Measurements from ENCODE around the gene MYO3B. TPM values are rescaled to one million over a fixed set of nuclear protein-coding genes. Genes with fewer than 3 reads are reported as not detected.

MYO3B gene
- total RNA-seq, 1 donor from 2014 or later = 9.1 TPM

- no peak for DNase-seq (ENCODE audit: low spot score in 2 of 2, unreplicated experiment in 2 of 2)
- H3K27me3 Mint-ChIP-seq (ENCODE audit: low read depth) = peaks cover 33% of the 10 kb centered on the region
- H3K9me3 Mint-ChIP-seq = peaks cover 17% of the 10 kb centered on the region
- no peaks in the 10 kb centered on the region for H3K4me1 Mint-ChIP-seq
- no peak for TF ChIP-seq CTCF (IDR thresholded peaks at IDR 0.05; ENCODE audit: unreplicated experiment)
- H3K36me3 Mint-ChIP-seq = peaks cover 5% of the 10 kb centered on the region
- H3K4me3 Mint-ChIP-seq = no peak overlapping the region
- H3K27ac Mint-ChIP-seq = no peak overlapping the region
These were observed 154.9 kb downstream of the MYO3B start for GRCh38 chr2:170332676-170333402.

GRCh38 chr2:170335351-170335750 is 157.4 kb downstream of the MYO3B start:
- no peak for DNase-seq (ENCODE audit: low spot score in 2 of 2, unreplicated experiment in 2 of 2)
- H3K4me1 Mint-ChIP-seq = peaks cover 11% of the 10 kb centered on the region
- peaks cover 5% of the 10 kb centered on the region for H3K36me3 Mint-ChIP-seq
- H3K27ac Mint-ChIP-seq = no peak overlapping the region
- no peak for TF ChIP-seq CTCF (IDR thresholded peaks at IDR 0.05; ENCODE audit: unreplicated experiment)
- H3K4me3 Mint-ChIP-seq = no peak overlapping the region
- H3K9me3 Mint-ChIP-seq = peaks cover 17% of the 10 kb centered on the region
- H3K27me3 Mint-ChIP-seq (ENCODE audit: low read depth) = peaks cover 29% of the 10 kb centered on the region

DNA sequence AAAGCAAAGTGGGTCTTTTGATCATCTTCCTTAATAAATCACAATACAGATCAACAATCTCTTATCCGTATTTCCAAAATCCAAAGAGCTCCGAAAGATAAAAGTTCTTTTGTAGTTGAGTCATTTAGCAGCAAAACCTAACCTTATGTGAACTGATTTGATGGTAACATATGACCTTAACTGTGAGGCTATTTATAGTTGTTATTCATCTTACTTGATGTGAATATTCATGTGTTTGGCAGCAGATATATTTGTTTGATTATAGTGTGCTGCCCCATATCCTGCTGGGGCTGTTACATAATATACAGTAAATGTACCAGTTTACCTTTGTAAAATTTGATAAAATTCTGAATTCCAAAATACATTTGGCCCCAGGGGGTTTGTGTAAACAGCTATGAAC is 158.5 kb downstream of the MYO3B start:
- no peak overlapping the region for H3K4me3 Mint-ChIP-seq

DNA sequence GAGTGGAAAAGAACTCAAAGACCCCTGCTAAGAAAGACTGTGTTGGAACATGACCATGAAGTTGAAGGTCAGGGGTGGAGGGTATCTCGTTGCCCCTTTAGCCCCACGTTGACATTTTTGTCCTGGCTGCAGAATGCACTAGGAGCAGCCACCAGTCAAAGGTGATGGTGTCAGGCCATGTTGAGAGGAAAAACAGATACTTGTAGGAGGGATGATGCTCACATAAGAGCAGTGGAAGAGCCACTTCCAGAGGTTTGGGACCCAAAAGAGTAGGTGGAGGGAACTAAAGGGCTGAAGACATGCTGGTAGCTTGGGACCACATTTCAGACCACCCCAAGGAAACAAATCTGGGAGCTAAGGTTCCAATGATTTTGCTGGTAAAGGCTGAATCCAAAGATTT is 159.0 kb downstream of the MYO3B start:
- TF ChIP-seq CTCF (IDR thresholded peaks at IDR 0.05; ENCODE audit: unreplicated experiment) = no peak
- no peak overlapping the region for H3K27ac Mint-ChIP-seq
- H3K4me3 Mint-ChIP-seq = no peak overlapping the region
- no peaks in the 10 kb centered on the region for H3K36me3 Mint-ChIP-seq
- no peak for DNase-seq (ENCODE audit: low spot score in 2 of 2, unreplicated experiment in 2 of 2)
- H3K4me1 Mint-ChIP-seq = peaks cover 11% of the 10 kb centered on the region
- H3K9me3 Mint-ChIP-seq = peaks cover 4% of the 10 kb centered on the region
- peaks cover 17% of the 10 kb centered on the region for H3K27me3 Mint-ChIP-seq (ENCODE audit: low read depth)

More for the DNA sequence above, 158.5 kb downstream of the MYO3B start:
- no peak overlapping the region for H3K27ac Mint-ChIP-seq
- TF ChIP-seq CTCF (IDR thresholded peaks at IDR 0.05; ENCODE audit: unreplicated experiment) = no peak
- H3K27me3 Mint-ChIP-seq (ENCODE audit: low read depth) = peaks cover 21% of the 10 kb centered on the region
- H3K36me3 Mint-ChIP-seq = no peaks in the 10 kb centered on the region
- DNase-seq (ENCODE audit: low spot score in 2 of 2, unreplicated experiment in 2 of 2) = no peak
- H3K9me3 Mint-ChIP-seq = peaks cover 9% of the 10 kb centered on the region
- H3K4me1 Mint-ChIP-seq = peaks cover 11% of the 10 kb centered on the region

GRCh38 chr2:170339322-170339721 is 161.4 kb downstream of the MYO3B start:
- Mint-ChIP-seq H3K4me1 (peaks cover 11% of the 10 kb centered on the region), H3K36me3 (no peaks in the 10 kb centered on the region), H3K4me3 (no peak overlapping the region), H3K27ac (no peak overlapping the region), H3K27me3 (ENCODE audit: low read depth) (peaks cover 8% of the 10 kb centered on the region), H3K9me3 (no peaks in the 10 kb centered on the region)
- no peak for TF ChIP-seq CTCF (IDR thresholded peaks at IDR 0.05; ENCODE audit: unreplicated experiment)
- DNase-seq (ENCODE audit: low spot score in 2 of 2, unreplicated experiment in 2 of 2) = no peak
